Measurements from ENCODE around the gene HPCAL1.

Gene HPCAL1

GRCh38 chr2:10408649-10409579 lies 106.2 kb downstream of the HPCAL1 start:
- H3F3A ChIP-seq (ENCODE audit: insufficient read depth): peaks cover 7% of the 10 kb centered on the region
- H4K20me1 ChIP-seq (ENCODE audit: low read depth, low read length): no peaks in the 10 kb centered on the region
- no peaks in the 10 kb centered on the region for H3K36me3 ChIP-seq (ENCODE audit: low read length)
- no peak overlapping the region for H3K4me3 ChIP-seq (ENCODE audit: insufficient read depth, low read length, poor library complexity, severe bottlenecking)
- peak overlapping the region; percentile 49 for H3K4me2 ChIP-seq (ENCODE audit: low read depth, low read length, poor library complexity, severe bottlenecking)
- no peaks in the 10 kb centered on the region for H3K27me3 ChIP-seq (ENCODE audit: low read length)
- H2AFZ ChIP-seq (ENCODE audit: low read depth, low read length, severe bottlenecking): no peak overlapping the region
- no peaks in the 10 kb centered on the region for H3K9me3 ChIP-seq (ENCODE audit: insufficient read depth, low read length)
- H3K79me2 ChIP-seq (ENCODE audit: insufficient read depth, low read length): no peaks in the 10 kb centered on the region
- H3K27ac ChIP-seq (ENCODE audit: low read depth, low read length): peak overlapping the region; percentile 87; the same call in 1 of the 2 replicates
- no peaks in the 10 kb centered on the region for H3K9me2 ChIP-seq (replicated peaks; ENCODE audit: insufficient read depth, low read length)
- H3K9ac ChIP-seq (ENCODE audit: low read length): no peak overlapping the region
- TF ChIP-seq CTCF (IDR thresholded peaks at IDR 0.05; ENCODE audit: insufficient read depth, low read length, poor library complexity, severe bottlenecking): peak; percentile 89
- TF ChIP-seq EZH2phosphoT487 (conservative IDR thresholded peaks at IDR 0.05; ENCODE audit: low read length): no peak

- H3F3A ChIP-seq (ENCODE audit: insufficient read depth): peaks cover 7% of the 10 kb centered on the region
- peak overlapping the region; percentile 87 for H3K27ac ChIP-seq (ENCODE audit: low read depth, low read length)
- H3K4me2 ChIP-seq (ENCODE audit: low read depth, low read length, poor library complexity, severe bottlenecking): peak overlapping the region; percentile 49
Observed at GRCh38 chr2:10410001-10410822, 107.5 kb downstream of the HPCAL1 start.

More at GRCh38 chr2:10410001-10410822, 107.5 kb downstream of the HPCAL1 start:
- no peaks in the 10 kb centered on the region for H3K9me2 ChIP-seq (replicated peaks; ENCODE audit: insufficient read depth, low read length)
- no peaks in the 10 kb centered on the region for H3K9me3 ChIP-seq (ENCODE audit: insufficient read depth, low read length)
- H3K79me2 ChIP-seq (ENCODE audit: insufficient read depth, low read length): no peaks in the 10 kb centered on the region
- H3K27me3 ChIP-seq (ENCODE audit: low read length): no peaks in the 10 kb centered on the region
- H2AFZ ChIP-seq (ENCODE audit: low read depth, low read length, severe bottlenecking): no peak overlapping the region
- TF ChIP-seq EZH2phosphoT487 (conservative IDR thresholded peaks at IDR 0.05; ENCODE audit: low read length) (no peak), CTCF (IDR thresholded peaks at IDR 0.05; ENCODE audit: insufficient read depth, low read length, poor library complexity, severe bottlenecking) (no peak)
- peak overlapping the region; percentile 10; the same call in 1 of the 2 replicates for H3K9ac ChIP-seq (ENCODE audit: low read length)
- H3K4me3 ChIP-seq (ENCODE audit: insufficient read depth, low read length, poor library complexity, severe bottlenecking): no peak overlapping the region
- no peaks in the 10 kb centered on the region for H4K20me1 ChIP-seq (ENCODE audit: low read depth, low read length)
- no peaks in the 10 kb centered on the region for H3K36me3 ChIP-seq (ENCODE audit: low read length)

Data from SU-DHL-6 (cell line).